Stimulated activated CD4-positive, alpha-beta T cell treated with anti-CD3 and anti-CD28 coated beads, Interleukin-4, amount 100 ng/mL, for 4 hours (primary cell): Measurements from ENCODE around the gene BDKRB2.
"Not testable (repeated sequence)": the region's sequence is repeated elsewhere in the genome, so short reads cannot be mapped to it uniquely, and the experiment has no call there.

ENCODE experiments used
- DNase-seq, 2 experiments: peaks; one replicate each; pipeline ENCODE4 v3.0.0-alpha.2; 2020

BDKRB2 gene

GRCh38 chr14:96229315-96229714 is 24.7 kb downstream of the BDKRB2 start:
- no peak for DNase-seq

GRCh38 chr14:96231056-96231455 is 26.4 kb downstream of the BDKRB2 start:
- no peak for DNase-seq

- no peak for DNase-seq
Observed at GRCh38 chr14:96231526-96232130, 27.0 kb downstream of the BDKRB2 start.

- DNase-seq: no peak
Observed at GRCh38 chr14:96232506-96232905, 27.9 kb downstream of the BDKRB2 start.

- no peak for DNase-seq
Observed at GRCh38 chr14:96233661-96234060, 29.0 kb downstream of the BDKRB2 start.

- no peak for DNase-seq
Observed at GRCh38 chr14:96235426-96235825, 30.8 kb downstream of the BDKRB2 start.

GRCh38 chr14:96237641-96238040 is 33.0 kb downstream of the BDKRB2 start:
- DNase-seq: no peak

- DNase-seq: no peak
Observed at GRCh38 chr14:96238676-96239265, 34.1 kb downstream of the BDKRB2 start.

- no peak for DNase-seq
Observed at GRCh38 chr14:96239711-96240141, 35.1 kb downstream of the BDKRB2 start.

GRCh38 chr14:96240641-96241040 is 36.0 kb downstream of the BDKRB2 start:
- DNase-seq: no peak

GRCh38 chr14:96242126-96242525 is 37.5 kb downstream of the BDKRB2 start:
- no peak for DNase-seq

GRCh38 chr14:96243785-96244184 is 39.1 kb downstream of the BDKRB2 start:
- DNase-seq: no peak

- not testable (repeated sequence) for DNase-seq
Observed at GRCh38 chr14:96245074-96245473, 40.4 kb downstream of the BDKRB2 start.

GRCh38 chr14:96245710-96246538 is 41.3 kb downstream of the BDKRB2 start:
- DNase-seq: no peak

GRCh38 chr14:96246539-96246847 is 41.9 kb downstream of the BDKRB2 start:
- DNase-seq: no peak

GRCh38 chr14:96247031-96247430 is 42.4 kb downstream of the BDKRB2 start:
- DNase-seq: no peak

GRCh38 chr14:96249029-96249428 is 44.4 kb downstream of the BDKRB2 start:
- DNase-seq: no peak

GRCh38 chr14:96250485-96250884 is 45.8 kb downstream of the BDKRB2 start:
- DNase-seq: no peak

- DNase-seq: no peak
Observed at GRCh38 chr14:96251656-96252155, 47.1 kb downstream of the BDKRB2 start.

- DNase-seq: no peak
Observed at GRCh38 chr14:96252323-96252998, 47.8 kb downstream of the BDKRB2 start.

GRCh38 chr14:96252999-96253539 is 48.4 kb downstream of the BDKRB2 start:
- no peak for DNase-seq

GRCh38 chr14:96254687-96255086 is 50.0 kb downstream of the BDKRB2 start:
- no peak for DNase-seq
